T-helper 2 cell treated with Interferon-gamma antibody and Interleukin-4, amounts not matched to agents 100 ng/mL and 5 ng/mL, for 36 hours (primary cell): ENCODE results near the gene SERF2. TPM values are rescaled to one million over a fixed set of nuclear protein-coding genes. Genes with fewer than 3 reads are reported as not detected.
"Not testable (repeated sequence)": the region's sequence is repeated elsewhere in the genome, so short reads cannot be mapped to it uniquely, and the experiment has no call there.

Experiments
- intact Hi-C: fragments of 100-400 bp; cut with micrococcal nuclease; formaldehyde crosslinking; loops from one replicate; pipeline ENCODE4 v1.15.1; 2023
- total RNA-seq: library from RNA; stranded (reverse); gene quantifications from 2 replicates; pipeline ENCODE4 v1.2.3, GENCODE V29; 2022

Gene SERF2
- total RNA-seq: 683 and 687 TPM in 2 replicates

- intact Hi-C loops: loop anchor here (1.0 to 5.0 kb wide), 5 partner anchors 8 to 280 kb away; partner anchors contain the start of genes HYPK, MFAP1 and SERINC4
Measured at GRCh38 chr15:43791993-43792760, at the start of gene SERF2. TSS of gene SERF2 (plus strand) at chr15:43792320. CDS start at chr15:43792377, 57 bp downstream.

GRCh38 chr15:43746245-43746902 lies 45.7 kb upstream of the SERF2 start, which contains the start of gene PDIA3:
TSS of gene PDIA3 (plus strand) at chr15:43746438. CDS start at chr15:43746540, 102 bp downstream.
- intact Hi-C loops: not testable (repeated sequence)

GRCh38 chr15:43746903-43747309 lies 45.2 kb upstream of the SERF2 start:
- intact Hi-C loops: not testable (repeated sequence)

GRCh38 chr15:43748376-43748775 lies 43.7 kb upstream of the SERF2 start:
- intact Hi-C loops: loop anchor here (2.0 kb wide), 1 partner anchor 76 kb away; the partner anchor contains the start of gene MFAP1

- intact Hi-C loops: loop anchor here (1.0 to 2.0 kb wide), 2 partner anchors 42 to 75 kb away; partner anchors contain the start of genes MFAP1 and SERF2
Measured at GRCh38 chr15:43749690-43750345, 42.3 kb upstream of the SERF2 start.

GRCh38 chr15:43751885-43752284 lies 40.2 kb upstream of the SERF2 start:
- intact Hi-C loops: no loop called here

GRCh38 chr15:43762824-43763223 lies 29.3 kb upstream of the SERF2 start:
- intact Hi-C loops: no loop called here

- intact Hi-C loops: no loop called here
Measured at GRCh38 chr15:43763819-43764446, 28.2 kb upstream of the SERF2 start.

- intact Hi-C loops: no loop called here
Measured at GRCh38 chr15:43769584-43770228, 22.4 kb upstream of the SERF2 start.

GRCh38 chr15:43771816-43772215 lies 20.3 kb upstream of the SERF2 start:
- intact Hi-C loops: no loop called here

- intact Hi-C loops: no loop called here
Measured at GRCh38 chr15:43772624-43773023, 19.5 kb upstream of the SERF2 start.

GRCh38 chr15:43774062-43774461 lies 18.1 kb upstream of the SERF2 start:
- intact Hi-C loops: no loop called here

GRCh38 chr15:43775411-43775965 lies 16.6 kb upstream of the SERF2 start:
- intact Hi-C loops: no loop called here

GRCh38 chr15:43776101-43776717 lies 15.9 kb upstream of the SERF2 start:
- intact Hi-C loops: loop anchor here (1.0 kb wide), 1 partner anchor 266 kb away; no protein-coding TSS in a partner anchor

GRCh38 chr15:43776718-43777266 lies 15.3 kb upstream of the SERF2 start, which contains the start of gene ELL3:
TSS of gene ELL3 (minus strand) at chr15:43776966. CDS start at chr15:43776901, 65 bp downstream.
- intact Hi-C loops: loop anchor here (1.0 kb wide), 3 partner anchors 16 to 266 kb away; partner anchors contain the start of gene SERF2

- intact Hi-C loops: loop anchor here (1.0 kb wide), 2 partner anchors 15 to 49 kb away; partner anchors contain the start of gene SERF2
Measured at GRCh38 chr15:43777267-43777914, 14.7 kb upstream of the SERF2 start.

- intact Hi-C loops: no loop called here
Measured at GRCh38 chr15:43779016-43779415, 13.1 kb upstream of the SERF2 start.

- intact Hi-C loops: no loop called here
Measured at GRCh38 chr15:43789409-43789808, 2.7 kb upstream of the SERF2 start.
